ENCODE data around the gene SEC14L2.

DNA sequence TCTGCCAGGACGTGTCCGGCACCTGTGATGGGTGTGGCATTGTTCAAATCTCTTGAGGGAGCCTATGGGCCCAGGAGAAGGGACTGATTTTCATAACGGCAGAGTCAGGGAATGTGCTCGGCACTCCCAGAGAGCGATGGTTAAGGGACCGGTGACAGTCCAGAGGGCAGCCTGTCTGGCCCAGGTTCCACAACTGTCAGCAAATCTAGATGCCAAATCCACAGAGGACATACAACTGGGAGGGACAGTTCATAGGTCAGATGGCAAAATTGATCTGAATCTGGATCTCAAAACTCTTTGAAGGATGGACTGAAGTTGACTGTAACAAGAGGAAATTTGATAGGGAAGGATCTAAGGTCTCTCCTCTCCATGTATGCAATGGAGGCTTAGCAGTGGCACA lies 7.5 kb downstream of the SEC14L2 start:
- no peak for TF ChIP-seq BHLHE40 (IDR thresholded peaks at IDR 0.05; ENCODE audit: borderline replicate concordance)
- TF ChIP-seq SP1 (IDR thresholded peaks at IDR 0.05): no peak
- no peak for TF ChIP-seq ELF4 (IDR thresholded peaks at IDR 0.05)
- TF ChIP-seq LEF1 (IDR thresholded peaks at IDR 0.05; ENCODE audit: borderline replicate concordance): no peak
- TF ChIP-seq TARDBP (IDR thresholded peaks at IDR 0.05): no peak
- no peak for TF ChIP-seq FOXA1 (IDR thresholded peaks at IDR 0.05)
- TF ChIP-seq SUZ12 (IDR thresholded peaks at IDR 0.05): no peak
- no peak for TF ChIP-seq L3MBTL2 (conservative IDR thresholded peaks at IDR 0.05)
- TF ChIP-seq, protein P1, sequence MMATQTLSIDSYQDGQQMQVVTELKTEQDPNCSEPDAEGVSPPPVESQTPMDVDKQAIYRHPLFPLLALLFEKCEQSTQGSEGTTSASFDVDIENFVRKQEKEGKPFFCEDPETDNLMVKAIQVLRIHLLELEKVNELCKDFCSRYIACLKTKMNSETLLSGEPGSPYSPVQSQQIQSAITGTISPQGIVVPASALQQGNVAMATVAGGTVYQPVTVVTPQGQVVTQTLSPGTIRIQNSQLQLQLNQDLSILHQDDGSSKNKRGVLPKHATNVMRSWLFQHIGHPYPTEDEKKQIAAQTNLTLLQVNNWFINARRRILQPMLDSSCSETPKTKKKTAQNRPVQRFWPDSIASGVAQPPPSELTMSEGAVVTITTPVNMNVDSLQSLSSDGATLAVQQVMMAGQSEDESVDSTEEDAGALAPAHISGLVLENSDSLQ (IDR thresholded peaks at IDR 0.05): no peak
- no peak for TF ChIP-seq ZNF384 (IDR thresholded peaks at IDR 0.05)

Data from HEK293T (cell line).